ENCODE measurements around the gene ENSA. TPM values are rescaled to one million over a fixed set of nuclear protein-coding genes. Genes with fewer than 3 reads are reported as not detected.
"Not testable (repeated sequence)": the region's sequence is repeated elsewhere in the genome, so short reads cannot be mapped to it uniquely, and the experiment has no call there.

ENSA gene
- total RNA-seq, 1 donor from 2014 or later: 144 TPM

GRCh38 chr1:150596976-150597375, 32.4 kb downstream of the ENSA start:
- ATAC-seq (no peak), DNase-seq (ENCODE audit: low spot score) (no peak)
- intact Hi-C loops (cut with DNase I): no loop called here

DNA sequence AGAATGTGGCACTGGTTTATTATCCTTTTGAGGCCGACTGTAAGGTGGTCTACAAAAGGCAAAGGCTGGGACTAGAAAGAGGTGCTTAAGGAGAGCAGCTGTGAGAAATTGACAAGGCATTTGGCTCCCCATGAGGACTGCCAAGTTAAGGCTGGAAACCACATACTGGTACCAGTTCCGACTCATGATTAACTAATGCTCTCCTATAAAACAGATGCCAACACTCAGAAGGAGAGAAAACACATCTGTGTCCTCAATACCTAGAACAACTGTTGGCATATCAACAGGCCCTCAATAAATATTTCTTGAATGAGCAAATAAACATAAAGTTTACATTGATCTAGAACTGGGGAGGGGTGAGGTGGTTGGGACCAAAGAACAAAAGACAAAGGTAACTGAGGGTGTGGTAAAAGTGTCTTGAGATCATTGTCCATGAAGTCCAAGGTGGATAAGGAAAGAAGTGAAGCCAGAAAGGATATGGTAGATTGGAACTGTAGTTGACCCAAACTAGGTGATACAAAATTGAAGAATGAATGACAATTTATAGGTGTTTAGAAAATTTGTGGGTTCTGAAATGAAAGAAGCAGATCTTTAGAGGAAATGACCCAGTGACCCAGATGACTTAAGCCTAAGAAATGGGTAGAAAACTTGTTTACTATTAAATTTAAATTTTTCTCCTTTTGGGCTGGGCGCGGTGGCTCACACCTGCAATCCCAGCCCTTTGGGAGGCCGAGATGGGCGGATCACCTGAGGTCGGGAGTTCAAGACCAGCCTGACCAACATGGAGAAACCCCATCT, 33.1 kb downstream of the ENSA start:
- ATAC-seq: no peak
- no peak for DNase-seq (ENCODE audit: low spot score)
- intact Hi-C loops (cut with DNase I): no loop called here

GRCh38 chr1:150582371-150582770, 47.0 kb downstream of the ENSA start:
- DNase-seq (ENCODE audit: low spot score) (no peak), ATAC-seq (no peak)
- intact Hi-C loops (cut with DNase I): no loop called here

GRCh38 chr1:150581962-150582361, 47.5 kb downstream of the ENSA start:
- DNase-seq (ENCODE audit: low spot score); ATAC-seq; intact Hi-C loops (cut with DNase I): not testable (repeated sequence)

GRCh38 chr1:150581437-150581836, 48.0 kb downstream of the ENSA start:
- ATAC-seq; intact Hi-C loops (cut with DNase I); DNase-seq (ENCODE audit: low spot score): not testable (repeated sequence)

DNA sequence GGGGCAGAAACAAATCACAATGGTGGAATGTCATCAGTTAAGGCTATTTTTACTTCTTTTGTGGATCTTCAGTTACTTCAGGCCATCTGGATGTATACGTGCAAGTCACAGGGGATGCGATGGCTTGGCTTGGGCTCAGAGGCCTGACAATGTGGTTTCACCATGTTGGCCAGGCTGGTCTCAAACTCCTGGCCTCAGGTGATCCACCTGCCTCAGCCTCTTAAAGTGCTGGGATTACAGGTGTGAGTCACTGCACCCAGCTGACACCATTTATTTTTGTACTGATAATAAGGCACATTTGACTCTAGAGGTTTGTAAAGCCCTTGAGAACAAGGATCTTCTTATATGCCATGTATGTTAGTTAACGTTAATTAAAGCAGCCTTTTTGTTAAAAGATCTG, 48.4 kb downstream of the ENSA start:
- DNase-seq (ENCODE audit: low spot score); intact Hi-C loops (cut with DNase I); ATAC-seq: not testable (repeated sequence)

- DNase-seq (ENCODE audit: low spot score): no peak
- intact Hi-C loops (cut with DNase I): no loop called here
- ATAC-seq: peak; percentile 5
These were observed 49.3 kb downstream of the ENSA start for GRCh38 chr1:150579945-150580642.

GRCh38 chr1:150579110-150579944, 50.1 kb downstream of the ENSA start, which contains the start of gene MCL1:
TSS of gene MCL1 (minus strand) at chr1:150579610. CDS start at chr1:150579530, 80 bp downstream.
- intact Hi-C loops (cut with DNase I): no loop called here
- ATAC-seq (peak; percentile 95), DNase-seq (ENCODE audit: low spot score) (peak; percentile 95)

DNA sequence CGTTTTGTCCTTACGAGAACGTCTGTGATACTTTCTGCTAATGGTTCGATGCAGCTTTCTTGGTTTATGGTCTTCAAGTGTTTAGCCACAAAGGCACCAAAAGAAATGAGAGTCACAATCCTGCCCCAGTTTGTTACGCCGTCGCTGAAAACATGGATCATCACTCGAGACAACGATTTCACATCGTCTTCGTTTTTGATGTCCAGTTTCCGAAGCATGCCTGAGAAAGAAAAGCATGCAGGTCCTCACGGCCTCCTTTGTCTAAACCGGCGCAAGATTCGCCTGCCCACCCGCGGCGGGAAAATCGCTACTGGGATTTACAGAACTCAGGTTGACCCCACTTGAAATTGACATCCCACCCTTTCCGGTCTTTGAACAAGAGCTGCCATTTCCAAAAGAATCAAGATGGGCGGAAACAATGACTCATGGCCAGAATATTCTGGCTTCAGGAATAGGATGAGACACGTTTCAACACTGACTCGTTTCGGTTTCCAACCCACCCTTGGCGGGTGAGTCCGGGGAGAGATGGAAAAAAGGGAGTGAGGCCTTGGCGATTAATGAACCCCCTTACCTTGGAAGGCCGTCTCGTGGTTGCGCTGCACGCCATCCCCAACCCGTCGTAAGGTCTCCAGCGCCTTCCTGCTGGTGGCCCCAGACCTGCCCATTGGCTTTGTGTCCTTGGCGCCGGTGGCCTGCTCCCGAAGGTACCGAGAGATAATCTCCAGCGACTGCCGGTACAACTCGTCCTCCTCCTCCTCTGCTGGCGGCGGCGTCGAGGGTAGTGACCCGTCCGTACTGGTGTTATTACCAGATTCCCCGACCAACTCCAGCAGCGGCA, 50.9 kb downstream of the ENSA start:
- DNase-seq (ENCODE audit: low spot score): peak; percentile 78
- ATAC-seq: peak; percentile 46
- intact Hi-C loops (cut with DNase I): no loop called here

DNA sequence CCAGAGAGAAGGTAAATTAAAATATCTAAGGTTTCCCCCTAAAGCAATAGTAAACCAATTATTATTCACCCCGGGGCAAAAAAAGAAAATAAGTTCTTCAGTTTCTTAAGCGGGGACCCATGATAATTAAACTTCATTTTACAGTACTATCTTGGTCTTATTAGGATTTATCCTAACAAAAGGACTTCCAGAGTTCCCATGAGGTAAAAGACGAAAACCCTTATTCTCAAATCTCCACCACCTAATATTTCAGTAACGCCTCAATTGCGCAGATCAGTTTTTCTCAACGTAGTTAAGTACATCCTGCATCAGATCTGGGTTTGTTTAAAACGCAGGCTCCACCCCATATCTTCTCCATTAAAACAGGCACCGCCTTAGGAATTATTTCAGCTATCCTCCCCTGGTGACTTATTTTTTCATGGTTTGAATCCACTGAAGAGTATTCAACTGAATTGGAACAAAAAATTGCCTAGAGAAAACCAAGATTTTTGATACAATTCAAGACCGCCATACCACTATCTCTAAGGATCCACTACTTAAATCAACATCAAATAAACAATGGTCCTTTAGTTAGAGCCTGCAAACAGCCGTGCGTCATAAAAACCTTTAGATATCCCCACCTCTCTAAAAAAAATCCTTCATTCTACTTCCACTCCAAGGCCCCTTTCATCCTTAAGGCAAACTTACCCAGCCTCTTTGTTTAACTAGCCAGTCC, 51.7 kb downstream of the ENSA start:
- intact Hi-C loops (cut with DNase I): no loop called here
- DNase-seq (ENCODE audit: low spot score) (no peak), ATAC-seq (no peak)

DNA sequence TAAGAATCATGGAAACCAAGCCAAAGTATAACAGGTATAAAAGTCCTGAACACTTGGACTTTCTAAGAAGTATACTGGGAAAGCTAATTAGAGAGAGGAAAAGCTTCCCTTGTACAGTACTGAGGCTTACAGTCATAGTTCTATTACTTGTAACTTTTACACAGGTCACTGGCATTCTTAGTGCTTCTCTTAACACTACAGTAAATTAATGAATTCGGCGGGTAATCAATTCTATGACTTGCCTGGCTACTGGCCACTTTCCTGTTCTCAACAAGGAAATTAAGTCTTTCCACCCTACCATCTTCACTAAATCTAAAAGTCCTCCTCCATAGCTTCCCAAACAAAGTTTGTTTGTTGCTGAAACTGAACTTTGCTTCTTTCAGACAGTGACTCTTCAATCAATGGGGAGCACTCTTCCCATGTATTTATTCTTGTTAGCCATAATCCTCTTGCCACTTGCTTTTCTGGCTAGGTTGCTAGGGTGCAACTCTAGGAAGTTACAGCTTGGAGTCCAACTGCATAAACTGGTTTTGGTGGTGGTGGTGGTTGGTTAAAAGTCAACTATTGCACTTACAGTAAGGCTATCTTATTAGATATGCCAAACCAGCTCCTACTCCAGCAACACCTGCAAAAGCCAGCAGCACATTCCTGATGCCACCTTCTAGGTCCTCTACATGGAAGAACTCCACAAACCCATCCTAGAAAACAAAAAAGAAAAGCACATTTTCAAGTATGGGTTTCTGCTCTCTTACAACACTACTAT, 52.4 kb downstream of the ENSA start:
- intact Hi-C loops (cut with DNase I): no loop called here
- ATAC-seq (no peak), DNase-seq (ENCODE audit: low spot score) (no peak)

- DNase-seq (ENCODE audit: low spot score) (no peak), ATAC-seq (no peak)
- intact Hi-C loops (cut with DNase I): no loop called here
These were observed 53.1 kb downstream of the ENSA start for GRCh38 chr1:150576367-150576711.

GRCh38 chr1:150575518-150576366, 53.7 kb downstream of the ENSA start:
- ATAC-seq (no peak), DNase-seq (ENCODE audit: low spot score) (no peak)
- intact Hi-C loops (cut with DNase I): no loop called here

GRCh38 chr1:150575072-150575489, 54.3 kb downstream of the ENSA start:
- intact Hi-C loops (cut with DNase I): no loop called here
- DNase-seq (ENCODE audit: low spot score) (no peak), ATAC-seq (no peak)

GRCh38 chr1:150574260-150575071, 54.9 kb downstream of the ENSA start:
- no peak for ATAC-seq
- no peak for DNase-seq (ENCODE audit: low spot score)
- intact Hi-C loops (cut with DNase I): no loop called here

DNA sequence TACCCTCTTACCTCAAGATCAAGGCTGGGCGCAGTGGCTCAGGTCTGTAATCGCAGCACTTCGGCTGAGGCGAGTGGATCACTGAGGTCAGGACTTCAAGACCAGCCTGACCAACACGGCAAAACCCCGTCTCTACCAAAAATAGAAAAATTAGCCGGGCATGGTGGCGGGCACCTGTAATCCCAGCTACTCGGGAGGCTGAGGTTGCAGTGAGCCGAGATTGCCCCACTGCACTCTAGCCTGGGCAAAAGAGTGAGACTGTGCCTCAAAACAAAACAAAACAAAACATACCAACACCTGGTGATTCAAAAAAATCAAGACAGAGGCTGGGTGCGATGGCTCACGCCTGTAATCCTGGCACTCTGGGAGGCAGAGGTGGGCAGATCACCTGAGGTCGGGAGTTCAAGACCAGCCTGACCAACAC, 55.8 kb downstream of the ENSA start:
- intact Hi-C loops (cut with DNase I); DNase-seq (ENCODE audit: low spot score); ATAC-seq: not testable (repeated sequence)

Data from sciatic nerve (tissue), 2 donors.